Activated naive CD8-positive, alpha-beta T cell treated with anti-CD3 and anti-CD28 coated beads, Interleukin-2, amount 10 ng/mL, durations not matched to agents 7 days and 5 days (primary cell): ENCODE results near the gene LRP1B. TPM values are rescaled to one million over a fixed set of nuclear protein-coding genes. Genes with fewer than 3 reads are reported as not detected.
"Not testable (repeated sequence)": the region's sequence is repeated elsewhere in the genome, so short reads cannot be mapped to it uniquely, and the experiment has no call there.

Experiments used
- ATAC-seq: fragments of 150-1000 bp; cut with Tn5 transposase; one replicate; pipeline ENCODE4 v1.10.0; 2021; ENCODE audit warnings: low read depth, moderate library complexity
- POLR2A ChIA-PET: fragments of 350-600 bp; sonication (Branson Sonifier 250); formaldehyde crosslinking; loops from one replicate; lab custom pipeline; 2021; ENCODE audit warnings: antibody characterized with exemption; lab: Charles Lee
- DNase-seq: peaks from one replicate; pipeline ENCODE4 v3.0.0; 2021
- H3K27ac Mint-ChIP-seq: one replicate; pipeline ENCODE4 v1.8.0; 2022; ENCODE audit warnings: mild to moderate bottlenecking, mixed read lengths
- H3K27me3 Mint-ChIP-seq: one replicate; pipeline ENCODE4 v1.8.0; 2022; ENCODE audit warnings: mild to moderate bottlenecking, moderate library complexity, mixed read lengths
- H3K36me3 Mint-ChIP-seq: one replicate; pipeline ENCODE4 v1.8.0; 2021; ENCODE audit warnings: mild to moderate bottlenecking, mixed read lengths
- H3K4me1 Mint-ChIP-seq: one replicate; pipeline ENCODE4 v1.8.0; 2021; ENCODE audit warnings: mixed read lengths
- H3K4me3 Mint-ChIP-seq: one replicate; pipeline ENCODE4 v1.8.0; 2022; ENCODE audit warnings: mild to moderate bottlenecking, moderate library complexity, mixed read lengths
- H3K9me3 Mint-ChIP-seq: one replicate; pipeline ENCODE4 v1.8.0; 2021; ENCODE audit warnings: mixed read lengths
- total RNA-seq, 2 experiments: library from RNA; stranded (reverse); gene quantifications; one replicate each; pipeline ENCODE4 v1.2.3, GENCODE V29; 2021

LRP1B gene
- total RNA-seq, 2 experiments from 2014 or later = not detected

DNA sequence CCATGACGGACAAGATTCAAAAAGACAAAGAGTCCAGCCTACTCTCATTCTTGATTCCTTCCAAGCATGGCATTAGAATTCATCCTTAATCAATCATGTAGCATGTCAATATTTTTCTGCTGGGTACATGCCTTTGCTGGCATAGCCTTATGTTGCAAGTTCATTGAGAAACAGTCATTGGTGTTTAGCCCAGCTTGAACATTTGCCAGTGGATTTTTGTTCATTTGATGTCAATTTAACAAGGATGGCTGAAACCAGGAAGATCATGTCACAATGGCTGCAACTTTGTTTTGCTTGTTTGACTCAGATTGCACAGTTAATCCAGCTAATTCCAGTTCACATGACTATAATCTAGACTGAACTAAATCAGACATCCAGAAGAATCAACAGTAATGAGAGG, 1132.2 kb downstream of the LRP1B start:
- POLR2A ChIA-PET = no interaction called here
- H3K9me3 Mint-ChIP-seq = peaks cover 3% of the 10 kb centered on the region
- ATAC-seq (no peak), DNase-seq (no peak)
- H3K4me3 Mint-ChIP-seq = no peak overlapping the region
- no peak overlapping the region for H3K27ac Mint-ChIP-seq
- H3K27me3 Mint-ChIP-seq = no peaks in the 10 kb centered on the region
- no peaks in the 10 kb centered on the region for H3K4me1 Mint-ChIP-seq
- no peaks in the 10 kb centered on the region for H3K36me3 Mint-ChIP-seq

DNA sequence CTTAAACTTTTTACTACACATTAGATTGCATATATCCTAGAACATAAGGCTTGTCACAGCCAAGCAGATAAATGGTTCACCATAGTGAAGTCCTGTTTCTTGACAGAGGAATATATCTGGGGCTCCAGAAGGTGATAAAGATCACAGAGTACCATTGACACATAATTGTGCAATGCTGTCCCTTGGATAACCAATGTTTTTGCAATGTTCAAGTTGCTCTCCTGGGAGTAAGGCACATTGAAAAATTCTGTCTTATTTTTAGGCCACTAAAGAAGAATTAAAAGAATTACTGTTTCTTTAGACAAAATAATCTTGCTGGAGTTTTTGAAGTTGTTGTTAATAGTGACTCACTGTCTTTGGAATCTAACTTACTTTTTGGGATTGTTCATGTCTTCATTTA, 1132.8 kb downstream of the LRP1B start:
- Mint-ChIP-seq H3K27ac (no peak overlapping the region), H3K36me3 (no peaks in the 10 kb centered on the region), H3K4me1 (no peaks in the 10 kb centered on the region), H3K27me3 (no peaks in the 10 kb centered on the region), H3K9me3 (peaks cover 2% of the 10 kb centered on the region), H3K4me3 (no peak overlapping the region)
- POLR2A ChIA-PET = no interaction called here
- ATAC-seq = no peak
- no peak for DNase-seq

DNA sequence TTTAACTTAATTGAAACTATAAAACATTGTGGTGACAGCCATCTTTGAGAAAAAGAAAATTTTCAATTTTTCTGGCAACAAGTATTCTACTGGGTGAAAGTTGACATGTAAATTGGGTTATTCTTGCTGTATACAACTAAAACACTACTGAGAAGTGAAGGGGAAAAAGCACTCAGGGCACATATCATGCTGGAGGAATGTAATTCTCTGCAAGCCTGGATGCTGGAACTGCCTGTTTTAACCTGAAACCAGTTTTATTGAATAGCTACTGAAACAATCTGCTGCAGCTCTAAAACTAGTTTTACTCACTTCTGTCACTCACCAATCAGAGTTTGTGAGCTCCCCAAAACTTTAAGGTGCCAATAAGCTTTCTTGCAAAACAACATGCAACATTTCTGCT, 1136.0 kb downstream of the LRP1B start:
- no peak for ATAC-seq
- POLR2A ChIA-PET = no interaction called here
- no peaks in the 10 kb centered on the region for H3K9me3 Mint-ChIP-seq
- H3K27ac Mint-ChIP-seq = no peak overlapping the region
- H3K4me3 Mint-ChIP-seq = no peak overlapping the region
- no peaks in the 10 kb centered on the region for H3K36me3 Mint-ChIP-seq
- H3K4me1 Mint-ChIP-seq = no peaks in the 10 kb centered on the region
- H3K27me3 Mint-ChIP-seq = no peaks in the 10 kb centered on the region
- DNase-seq = no peak

DNA sequence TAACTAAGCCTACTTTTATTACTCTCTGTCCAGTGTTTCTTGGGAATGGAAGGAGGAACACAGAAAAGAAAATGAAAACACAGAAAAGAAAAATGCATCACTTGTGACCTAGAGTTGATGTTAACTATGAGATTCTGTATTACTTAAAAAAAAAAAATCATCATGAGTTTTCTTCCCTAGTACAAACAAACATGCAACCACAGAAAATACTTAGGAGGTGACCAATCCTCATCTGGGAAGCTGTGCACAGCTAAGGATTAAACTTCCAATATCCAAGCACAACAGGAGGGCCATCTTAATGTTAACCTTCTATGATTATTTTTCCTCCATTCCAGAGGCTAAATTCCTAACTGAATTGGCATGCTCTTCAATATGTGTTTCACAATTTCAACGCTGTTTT, 1140.4 kb downstream of the LRP1B start:
- H3K4me1 Mint-ChIP-seq = no peaks in the 10 kb centered on the region
- no peaks in the 10 kb centered on the region for H3K27me3 Mint-ChIP-seq
- H3K36me3 Mint-ChIP-seq = no peaks in the 10 kb centered on the region

GRCh38 chr2:140988597-140988996, 1142.2 kb downstream of the LRP1B start:
- DNase-seq = no peak
- no peak overlapping the region for H3K27ac Mint-ChIP-seq
- H3K9me3 Mint-ChIP-seq = no peaks in the 10 kb centered on the region
- H3K36me3 Mint-ChIP-seq = no peaks in the 10 kb centered on the region
- no peak for ATAC-seq
- H3K4me1 Mint-ChIP-seq = no peaks in the 10 kb centered on the region
- POLR2A ChIA-PET = no interaction called here
- no peak overlapping the region for H3K4me3 Mint-ChIP-seq
- no peaks in the 10 kb centered on the region for H3K27me3 Mint-ChIP-seq

More for the DNA sequence above, 1140.4 kb downstream of the LRP1B start:
- POLR2A ChIA-PET = no interaction called here
- H3K9me3 Mint-ChIP-seq = no peaks in the 10 kb centered on the region
- ATAC-seq (no peak), DNase-seq (no peak)
- no peak overlapping the region for H3K4me3 Mint-ChIP-seq
- no peak overlapping the region for H3K27ac Mint-ChIP-seq

- H3K4me1 Mint-ChIP-seq = no peaks in the 10 kb centered on the region
- no peak overlapping the region for H3K4me3 Mint-ChIP-seq
- no peaks in the 10 kb centered on the region for H3K36me3 Mint-ChIP-seq
- ATAC-seq (no peak), DNase-seq (no peak)
- H3K27ac Mint-ChIP-seq = no peak overlapping the region
- peaks cover 2% of the 10 kb centered on the region for H3K9me3 Mint-ChIP-seq
- no peaks in the 10 kb centered on the region for H3K27me3 Mint-ChIP-seq
- POLR2A ChIA-PET = no interaction called here
Measured at GRCh38 chr2:140986456-140986855, 1144.4 kb downstream of the LRP1B start.

- POLR2A ChIA-PET = no interaction called here
- DNase-seq = no peak
- no peak for ATAC-seq
Measured at GRCh38 chr2:140975237-140975636, 1155.6 kb downstream of the LRP1B start.

GRCh38 chr2:140972724-140973123, 1158.1 kb downstream of the LRP1B start:
- H3K36me3 Mint-ChIP-seq = no peaks in the 10 kb centered on the region
- H3K4me1 Mint-ChIP-seq = no peaks in the 10 kb centered on the region
- POLR2A ChIA-PET = no interaction called here
- H3K27ac Mint-ChIP-seq = no peak overlapping the region
- ATAC-seq = no peak
- DNase-seq = no peak
- no peaks in the 10 kb centered on the region for H3K27me3 Mint-ChIP-seq
- H3K9me3 Mint-ChIP-seq = peaks cover 2% of the 10 kb centered on the region
- no peak overlapping the region for H3K4me3 Mint-ChIP-seq

More at GRCh38 chr2:140975237-140975636, 1155.6 kb downstream of the LRP1B start:
- Mint-ChIP-seq H3K27me3 (no peaks in the 10 kb centered on the region), H3K36me3 (no peaks in the 10 kb centered on the region), H3K27ac (no peak overlapping the region), H3K4me1 (no peaks in the 10 kb centered on the region), H3K9me3 (peaks cover 2% of the 10 kb centered on the region), H3K4me3 (no peak overlapping the region)

- H3K36me3 Mint-ChIP-seq, H3K9me3 Mint-ChIP-seq, ATAC-seq, H3K27ac Mint-ChIP-seq, H3K27me3 Mint-ChIP-seq, H3K4me1 Mint-ChIP-seq, H3K4me3 Mint-ChIP-seq, DNase-seq, POLR2A ChIA-PET: not testable (repeated sequence)
Measured at GRCh38 chr2:140964324-140964723, 1166.5 kb downstream of the LRP1B start.

- Mint-ChIP-seq H3K4me3 (no peak overlapping the region), H3K27me3 (no peaks in the 10 kb centered on the region), H3K36me3 (no peaks in the 10 kb centered on the region), H3K9me3 (peaks cover 6% of the 10 kb centered on the region), H3K27ac (no peak overlapping the region), H3K4me1 (no peaks in the 10 kb centered on the region)
- ATAC-seq = no peak
- no peak for DNase-seq
- POLR2A ChIA-PET = no interaction called here
Measured at GRCh38 chr2:140949932-140950331, 1180.9 kb downstream of the LRP1B start.

GRCh38 chr2:140947236-140947635, 1183.6 kb downstream of the LRP1B start:
- DNase-seq = no peak
- Mint-ChIP-seq H3K27ac (no peak overlapping the region), H3K9me3 (peaks cover 4% of the 10 kb centered on the region), H3K36me3 (no peaks in the 10 kb centered on the region), H3K4me1 (no peaks in the 10 kb centered on the region), H3K27me3 (no peaks in the 10 kb centered on the region), H3K4me3 (no peak overlapping the region)
- POLR2A ChIA-PET = no interaction called here
- no peak for ATAC-seq

DNA sequence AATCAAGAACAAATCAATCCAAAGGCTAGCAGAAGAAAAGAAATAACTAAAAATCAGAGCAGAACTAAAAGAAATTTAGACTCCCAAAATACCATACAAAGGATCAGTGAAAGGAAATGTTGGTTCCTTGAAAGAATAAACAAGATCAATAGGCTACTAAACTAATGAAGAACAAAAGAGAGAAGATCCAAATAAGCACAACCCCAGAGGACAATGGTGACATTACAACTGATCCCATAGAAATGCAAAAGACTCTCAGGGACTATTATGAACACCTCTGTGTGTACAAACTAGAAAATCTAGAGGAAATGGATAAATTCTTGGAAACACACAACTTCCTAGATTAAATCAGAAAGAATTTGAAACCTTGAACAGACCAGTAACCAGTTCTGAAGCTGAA, 1186.9 kb downstream of the LRP1B start:
- POLR2A ChIA-PET = no interaction called here

GRCh38 chr2:140942284-140942683, 1188.5 kb downstream of the LRP1B start:
- Mint-ChIP-seq H3K4me3 (no peak overlapping the region), H3K27ac (no peak overlapping the region), H3K27me3 (no peaks in the 10 kb centered on the region), H3K9me3 (peaks cover 7% of the 10 kb centered on the region), H3K4me1 (no peaks in the 10 kb centered on the region), H3K36me3 (no peaks in the 10 kb centered on the region)
- ATAC-seq (no peak), DNase-seq (no peak)
- POLR2A ChIA-PET = no interaction called here

More for the DNA sequence above, 1186.9 kb downstream of the LRP1B start:
- Mint-ChIP-seq H3K4me1 (no peaks in the 10 kb centered on the region), H3K36me3 (no peaks in the 10 kb centered on the region), H3K9me3 (peaks cover 7% of the 10 kb centered on the region), H3K4me3 (no peak overlapping the region), H3K27me3 (no peaks in the 10 kb centered on the region), H3K27ac (no peak overlapping the region)
- ATAC-seq (no peak), DNase-seq (no peak)

DNA sequence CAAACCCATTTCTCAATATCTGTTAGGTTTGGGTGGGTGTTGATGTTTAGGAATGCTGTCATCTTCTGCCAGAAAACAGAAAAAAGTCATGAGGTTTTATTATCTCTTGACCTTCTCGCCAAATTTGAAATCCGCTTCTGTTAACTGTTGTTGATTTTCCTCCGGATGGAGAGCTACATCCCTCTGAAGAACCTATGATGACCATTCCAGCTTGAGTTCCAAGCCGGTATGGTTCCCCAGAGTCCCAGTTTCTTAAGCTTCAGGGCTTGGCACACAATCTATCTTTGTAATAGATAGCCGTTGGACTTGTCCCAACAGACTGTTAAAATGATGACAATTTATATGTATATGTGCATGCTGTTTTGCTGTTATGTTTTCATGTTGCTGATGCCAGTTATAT, 1201.0 kb downstream of the LRP1B start:
- H3K27ac Mint-ChIP-seq = no peak overlapping the region

DNA sequence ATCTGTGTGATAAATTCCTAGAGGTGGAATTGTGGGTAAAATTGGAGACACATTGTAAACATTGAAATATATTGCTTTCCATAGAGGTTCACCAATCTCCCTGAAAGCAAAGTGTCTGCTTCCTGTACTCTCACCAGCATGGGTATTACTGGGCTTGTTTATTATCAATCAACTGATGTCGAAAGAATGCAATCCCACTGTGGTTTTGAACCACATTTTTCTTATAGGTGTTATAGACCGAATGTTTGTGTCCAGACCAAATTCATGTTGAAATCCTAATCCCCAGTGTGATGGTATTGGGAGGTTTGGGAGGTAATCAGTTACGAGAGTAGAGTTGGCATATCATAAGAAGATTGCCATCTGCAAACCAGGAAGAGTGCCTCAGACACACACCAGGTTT, 1212.4 kb downstream of the LRP1B start:
- Mint-ChIP-seq H3K27ac (no peak overlapping the region), H3K9me3 (no peaks in the 10 kb centered on the region), H3K36me3 (no peaks in the 10 kb centered on the region), H3K27me3 (no peaks in the 10 kb centered on the region), H3K4me3 (no peak overlapping the region), H3K4me1 (no peaks in the 10 kb centered on the region)
- ATAC-seq (no peak), DNase-seq (no peak)
- POLR2A ChIA-PET = no interaction called here

More for the DNA sequence above, 1201.0 kb downstream of the LRP1B start:
- ATAC-seq (no peak), DNase-seq (no peak)
- Mint-ChIP-seq H3K36me3 (no peaks in the 10 kb centered on the region), H3K9me3 (peaks cover 2% of the 10 kb centered on the region), H3K4me3 (no peak overlapping the region), H3K4me1 (no peaks in the 10 kb centered on the region), H3K27me3 (no peaks in the 10 kb centered on the region)
- POLR2A ChIA-PET = no interaction called here
